GM18951 (cell line): ENCODE measurements around the gene AP3S1.
"Not testable (repeated sequence)": the region's sequence is repeated elsewhere in the genome, so short reads cannot be mapped to it uniquely, and the experiment has no call there.

Source experiments
- POLR2A ChIP-seq: IDR thresholded peaks from 4 replicates; pipeline ENCODE4 v1.6.1; 2011; ENCODE audit warnings: mild to moderate bottlenecking; ENCODE audit not compliant: insufficient read length, insufficient read depth; ENCODE audit errors: extremely low read depth
- in situ Hi-C: fragments of 300-500 bp; cut with MboI; formaldehyde crosslinking; loops from one replicate; pipeline ENCODE4 v1.12.0; 2022; ENCODE audit warnings: low sequenced_read_pairs, mixed read lengths, inconsistent platforms; ENCODE audit not compliant: unreplicated experiment

The AP3S1 gene

GRCh38 chr5:115841382-115842088 lies at the start of gene AP3S1, which contains the start of gene ATG12:
Gene AP3S1, plus strand, starts transcription at chr5:115841935. Its CDS starts 103 bp downstream, at chr5:115842038.
Gene ATG12, minus strand, starts transcription at chr5:115841565. Its CDS starts 13 bp downstream, at chr5:115841552.
- in situ Hi-C loops = no loop called here
- TF ChIP-seq POLR2A = peak; percentile 84

- in situ Hi-C loops = no loop called here
- no peak for TF ChIP-seq POLR2A
These were observed 46.0 kb upstream of the AP3S1 start for GRCh38 chr5:115795700-115796099.

- TF ChIP-seq POLR2A = no peak
- in situ Hi-C loops = no loop called here
These were observed 45.1 kb upstream of the AP3S1 start for GRCh38 chr5:115796656-115797055.

DNA sequence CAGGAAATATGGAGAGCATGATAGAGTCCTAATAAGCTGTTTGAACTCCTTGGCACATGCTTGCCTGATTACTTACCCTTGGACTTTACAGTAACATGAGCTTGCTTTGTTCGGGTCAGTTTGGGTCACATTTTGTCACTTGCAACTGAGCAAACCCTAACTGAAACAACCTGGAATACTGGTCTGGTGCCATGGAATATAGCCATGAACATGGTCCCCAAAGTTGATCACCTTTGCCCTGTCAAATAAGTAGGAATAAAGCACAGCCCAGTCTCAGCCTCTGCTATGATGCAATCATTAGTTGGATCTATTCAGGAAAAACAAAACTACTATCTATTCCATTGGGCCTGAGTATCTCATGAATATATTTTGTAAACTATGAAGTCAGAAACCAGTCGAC lies 43.5 kb upstream of the AP3S1 start:
- no peak for TF ChIP-seq POLR2A
- in situ Hi-C loops = no loop called here

GRCh38 chr5:115800108-115800507 lies 41.6 kb upstream of the AP3S1 start:
- in situ Hi-C loops = no loop called here
- no peak for TF ChIP-seq POLR2A

DNA sequence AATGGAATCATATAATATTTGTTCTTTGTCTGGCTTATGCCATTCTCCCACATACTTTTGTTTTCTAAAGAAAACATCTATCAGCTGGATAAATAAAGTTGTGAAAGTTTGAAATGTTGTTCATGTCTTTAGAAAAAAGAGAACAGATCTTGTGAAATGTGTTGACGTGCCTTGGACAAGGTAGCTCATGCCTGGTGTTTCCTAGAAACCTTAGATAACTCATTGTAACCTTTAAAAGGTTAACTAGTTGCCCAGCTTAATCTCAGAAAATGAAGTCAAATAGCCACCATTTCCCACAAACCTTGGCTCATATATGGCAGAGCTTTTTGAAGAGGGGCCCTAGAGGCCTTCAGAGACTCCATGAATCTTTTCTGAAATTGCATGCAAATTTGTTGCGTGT lies 40.6 kb upstream of the AP3S1 start:
- no peak for TF ChIP-seq POLR2A
- in situ Hi-C loops = no loop called here

GRCh38 chr5:115801984-115802383 lies 39.8 kb upstream of the AP3S1 start:
- in situ Hi-C loops = no loop called here
- TF ChIP-seq POLR2A = no peak

GRCh38 chr5:115806986-115807653 lies 34.6 kb upstream of the AP3S1 start:
- in situ Hi-C loops = no loop called here
- no peak for TF ChIP-seq POLR2A

DNA sequence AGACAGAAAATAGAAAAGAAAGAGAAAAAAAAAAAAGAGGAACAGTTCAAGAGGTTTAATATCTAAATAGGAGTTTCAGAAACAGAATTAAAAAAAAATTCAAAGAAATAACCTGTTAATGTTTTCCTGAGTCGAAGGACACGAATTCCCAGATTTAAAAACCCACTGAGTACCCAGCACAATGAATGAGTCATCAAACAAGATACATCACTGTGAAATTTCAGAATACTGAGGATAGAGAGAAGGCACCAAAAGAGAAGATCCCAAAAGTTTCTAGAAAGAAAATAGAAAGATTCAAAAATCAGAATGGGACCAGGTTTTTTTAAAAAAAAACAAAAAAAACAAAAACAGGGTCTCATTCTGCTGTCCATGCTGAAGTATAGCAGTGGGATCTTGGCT lies 34.1 kb upstream of the AP3S1 start:
- TF ChIP-seq POLR2A = no peak
- in situ Hi-C loops = no loop called here

DNA sequence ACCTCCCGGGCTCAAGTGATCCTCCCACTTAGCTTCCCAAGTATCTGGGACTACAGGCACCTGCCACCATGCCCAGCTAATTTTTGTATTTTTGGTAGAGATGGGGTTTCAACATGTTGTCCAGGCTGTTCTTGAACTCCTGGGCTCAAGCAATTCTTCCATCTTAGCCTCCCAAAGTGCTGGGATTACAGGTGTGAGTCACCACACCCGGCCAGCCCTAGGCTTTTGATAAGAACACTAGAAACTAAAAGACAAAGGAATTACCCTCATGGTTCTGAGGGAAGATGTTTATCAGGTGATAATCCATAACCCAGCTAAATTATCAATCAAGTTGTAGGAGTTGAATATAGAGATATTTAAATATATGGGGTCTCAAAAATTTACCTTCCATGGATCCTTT lies 33.7 kb upstream of the AP3S1 start:
- in situ Hi-C loops = not testable (repeated sequence)

GRCh38 chr5:115809946-115810345 lies 31.8 kb upstream of the AP3S1 start:
- no peak for TF ChIP-seq POLR2A
- in situ Hi-C loops = no loop called here

GRCh38 chr5:115810761-115811160 lies 31.0 kb upstream of the AP3S1 start:
- TF ChIP-seq POLR2A = no peak
- in situ Hi-C loops = no loop called here

DNA sequence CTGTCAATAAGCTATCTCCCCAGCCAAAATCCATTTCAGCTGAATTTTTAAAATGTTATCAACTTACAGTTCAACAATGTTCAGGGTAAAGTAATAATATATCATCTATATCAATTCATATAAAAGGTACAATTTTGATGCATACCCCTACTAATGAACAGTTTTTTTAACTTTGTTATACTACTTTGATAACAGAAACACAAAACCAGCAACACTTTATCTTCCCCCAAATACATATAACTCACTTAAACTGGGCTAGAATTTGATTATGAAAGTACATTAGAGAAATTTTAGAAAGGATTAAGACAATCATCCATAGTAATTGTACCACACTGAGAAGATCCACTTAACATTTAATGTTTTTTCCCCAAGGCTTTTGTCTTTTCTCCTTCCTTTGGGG lies 30.3 kb upstream of the AP3S1 start:
- in situ Hi-C loops = no loop called here

DNA sequence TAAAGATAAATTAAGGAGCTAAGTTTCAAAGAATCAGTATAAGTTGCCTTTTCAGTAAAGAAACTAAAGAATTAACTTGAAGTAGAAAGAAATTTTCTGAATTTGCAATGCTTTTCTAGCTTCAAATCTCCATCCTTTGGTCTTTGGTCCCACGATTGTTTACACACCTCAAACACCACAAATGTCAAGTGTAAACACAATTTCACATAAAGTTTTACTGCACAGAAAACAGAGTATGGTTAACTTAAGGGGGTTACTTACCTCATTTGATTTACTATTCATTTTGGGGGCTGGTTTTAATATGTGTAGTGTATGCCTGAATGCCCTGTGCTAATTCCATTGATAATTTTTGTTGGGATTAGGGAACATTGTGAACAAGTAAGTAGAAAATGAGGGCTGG lies 29.4 kb upstream of the AP3S1 start:
- in situ Hi-C loops = no loop called here
- no peak for TF ChIP-seq POLR2A

More for the DNA sequence above, 30.3 kb upstream of the AP3S1 start:
- no peak for TF ChIP-seq POLR2A
